SU-DHL-6 (cell line): ENCODE measurements around the gene FBXO10.

Experiments
- CTCF ChIP-seq: fragments of 200-600 bp; sonication (generic); IDR thresholded peaks from one replicate; pipeline ENCODE4 v1.5.1; 2017; ENCODE audit warnings: antibody characterized with exemption, mild to moderate bottlenecking, low read length, moderate library complexity; ENCODE audit not compliant: insufficient read depth, poor library complexity, severe bottlenecking
- EZH2phosphoT487 ChIP-seq: fragments of 200-600 bp; sonication (generic), shearing (Covaris generic); conservative IDR thresholded peaks from 2 replicates; pipeline ENCODE4 v1.6.1; 2018; ENCODE audit warnings: mild to moderate bottlenecking, antibody characterized with exemption, low read length, moderate library complexity, mixed read lengths

DNA sequence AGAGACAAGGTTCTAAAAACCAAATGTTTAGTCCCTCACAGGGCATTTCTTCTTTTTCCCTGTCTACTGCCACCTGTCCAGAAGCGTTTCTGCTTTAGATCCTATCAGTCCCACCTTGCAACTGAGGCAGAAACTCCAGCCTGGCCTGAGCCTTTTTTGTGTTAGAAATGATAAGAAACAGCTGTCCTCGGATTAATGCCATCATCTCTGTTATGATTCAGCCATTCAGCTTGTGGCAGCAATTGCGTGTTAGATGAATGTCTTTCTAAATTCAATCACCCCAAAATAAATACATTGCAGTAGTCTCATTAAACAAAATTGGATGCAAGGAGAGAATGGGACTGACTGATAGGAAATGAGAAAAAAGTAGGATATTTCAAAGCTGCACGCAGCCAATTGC lies 46.3 kb upstream of the FBXO10 start:
- TF ChIP-seq CTCF (no peak), EZH2phosphoT487 (no peak)
